Uterus (tissue), 2 donors: ENCODE measurements around the gene HIVEP3.

Source experiments
- CTCF ChIP-seq, 4 experiments: fragments of 200-600 bp in 2 of 4; fragments of 450-650 bp in 2 of 4; sonication (generic) in 2 of 4; IDR thresholded peaks; one replicate each; pipeline ENCODE4 v1.5.1; 2016 to 2019; ENCODE audit warnings: antibody characterized with exemption in 4 of 4, mild to moderate bottlenecking in 2 of 4, moderate library complexity in 1 of 4
- POLR2A ChIP-seq, 2 donors: fragments of 450-650 bp; IDR thresholded peaks; one replicate each; pipeline ENCODE4 v1.6.1; 2016; ENCODE audit warnings: antibody characterized with exemption in 2 of 2, mild to moderate bottlenecking in 1 of 2, moderate library complexity in 1 of 2

- TF ChIP-seq POLR2A (IDR thresholded peaks at IDR 0.05) = no peak
- TF ChIP-seq CTCF (IDR thresholded peaks at IDR 0.05) = no peak
Measured at GRCh38 chr1:41769068-41769467, 149.7 kb downstream of the HIVEP3 start.
